VCaP (cell line): ENCODE measurements around the gene MIPEP.
"Not testable (repeated sequence)": the region's sequence is repeated elsewhere in the genome, so short reads cannot be mapped to it uniquely, and the experiment has no call there.

ENCODE experiments used
- H3K27ac ChIP-seq: fragments of 450-650 bp; 2 replicates; pipeline ENCODE4 v1.5.1; 2017
- CTCF ChIP-seq: fragments of 450-650 bp; conservative IDR thresholded peaks from 2 replicates; pipeline ENCODE4 v1.5.1; 2017; ENCODE audit warnings: mild to moderate bottlenecking, moderate library complexity

The MIPEP gene

GRCh38 chr13:23901365-23901764 is 12.2 kb upstream of the MIPEP start:
- no peak for TF ChIP-seq CTCF
- no peak overlapping the region for H3K27ac ChIP-seq

- TF ChIP-seq CTCF = peak; percentile 71
- no peak overlapping the region for H3K27ac ChIP-seq
These were observed 10.4 kb upstream of the MIPEP start for GRCh38 chr13:23899555-23899954.

- TF ChIP-seq CTCF = no peak
- no peak overlapping the region for H3K27ac ChIP-seq
These were observed 8.9 kb upstream of the MIPEP start for GRCh38 chr13:23898101-23898500.

DNA sequence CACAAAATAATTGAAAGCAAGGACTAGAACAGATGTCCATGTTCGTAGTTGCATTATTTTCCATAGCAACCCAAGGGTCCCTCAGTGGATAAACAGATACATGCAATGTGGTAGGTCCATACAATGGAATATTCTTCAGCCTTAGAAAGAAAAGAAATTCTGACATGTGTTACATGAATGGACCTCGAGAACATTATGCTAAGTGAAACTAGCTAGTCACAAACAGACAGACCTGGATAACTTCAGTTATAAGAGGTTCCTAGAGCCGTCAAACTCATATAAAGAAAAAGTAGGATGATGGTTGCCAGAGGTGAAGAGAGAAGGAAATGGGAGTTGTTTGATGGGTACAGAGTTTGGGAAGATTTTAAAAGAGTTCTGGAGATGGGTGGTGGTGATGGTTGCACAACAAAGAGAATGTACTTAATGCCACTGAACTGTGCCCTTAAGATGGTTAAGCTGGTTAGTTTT is 8.3 kb upstream of the MIPEP start, which contains the start of gene C1QTNF9B:
C1QTNF9B (minus strand) TSS at position 51 of the 468 bp plus-strand sequence.
- not testable (repeated sequence) for H3K27ac ChIP-seq

DNA sequence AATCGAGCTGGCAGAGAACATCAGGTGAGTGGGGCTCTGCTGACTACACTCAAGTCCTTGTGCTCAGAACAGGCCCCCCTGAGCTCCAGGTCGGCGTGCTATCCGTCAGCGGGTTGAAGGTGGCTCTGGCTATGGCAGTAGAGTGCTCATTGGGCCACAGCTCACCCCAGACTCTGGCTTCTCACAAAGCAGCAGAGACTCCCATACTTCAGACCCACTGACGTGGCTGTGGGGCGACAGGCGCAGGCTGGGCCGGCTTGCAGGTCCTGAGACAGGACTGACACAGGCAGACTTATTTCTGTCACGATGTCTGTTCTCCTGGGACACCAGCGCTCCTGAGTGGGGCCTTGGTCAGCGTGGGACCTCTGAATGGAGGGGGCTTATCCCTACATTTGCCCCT is 5.5 kb upstream of the MIPEP start:
- H3K27ac ChIP-seq = not testable (repeated sequence)

- not testable (repeated sequence) for H3K27ac ChIP-seq
These were observed 4.6 kb upstream of the MIPEP start for GRCh38 chr13:23893791-23894190.

- TF ChIP-seq CTCF = peak; percentile 70
- peak overlapping the region; percentile 61 for H3K27ac ChIP-seq
These were observed 711 bp upstream of the MIPEP start for GRCh38 chr13:23889615-23890607.

DNA sequence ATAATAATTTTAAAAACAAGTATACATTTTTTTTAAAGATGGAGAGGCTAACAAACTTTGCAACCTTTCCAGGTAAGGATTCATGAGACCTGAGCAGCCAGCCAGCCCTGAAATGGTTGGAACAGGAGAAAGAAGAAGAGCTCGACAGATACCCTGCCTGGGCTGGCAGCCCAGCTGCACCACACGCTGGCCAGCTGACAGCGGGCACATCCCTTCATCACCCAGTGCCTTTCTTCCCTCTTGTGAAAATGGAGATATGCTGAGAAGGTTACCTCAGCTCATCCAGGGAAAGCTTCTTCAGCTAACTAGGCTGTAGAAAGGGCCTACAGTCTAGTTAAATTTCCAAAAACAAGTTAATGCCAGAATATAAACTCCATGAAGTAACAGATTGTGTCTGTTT is 4.8 kb downstream of the MIPEP start:
- H3K27ac ChIP-seq = not testable (repeated sequence)

- TF ChIP-seq CTCF = no peak
- no peak overlapping the region for H3K27ac ChIP-seq
These were observed 5.9 kb downstream of the MIPEP start for GRCh38 chr13:23883255-23883654.

DNA sequence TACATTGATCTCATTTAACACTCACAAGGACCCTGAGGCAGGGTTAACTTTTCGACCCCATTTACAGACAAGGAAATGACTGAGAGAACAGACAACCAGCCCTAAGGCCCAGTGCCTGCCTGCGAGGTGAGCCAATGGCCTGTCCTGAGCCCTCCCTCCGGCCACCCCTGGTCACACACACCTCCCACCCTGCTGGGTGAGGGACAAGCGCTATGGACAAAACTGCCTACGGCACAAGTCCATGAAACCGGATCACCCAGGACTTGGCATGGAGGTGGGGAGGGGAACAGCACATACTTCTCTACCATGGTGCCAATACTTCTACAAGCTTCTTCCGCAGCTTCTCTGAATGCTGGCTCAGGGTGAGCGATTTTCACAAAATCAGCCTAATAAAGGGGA is 7.8 kb downstream of the MIPEP start:
- not testable (repeated sequence) for H3K27ac ChIP-seq

DNA sequence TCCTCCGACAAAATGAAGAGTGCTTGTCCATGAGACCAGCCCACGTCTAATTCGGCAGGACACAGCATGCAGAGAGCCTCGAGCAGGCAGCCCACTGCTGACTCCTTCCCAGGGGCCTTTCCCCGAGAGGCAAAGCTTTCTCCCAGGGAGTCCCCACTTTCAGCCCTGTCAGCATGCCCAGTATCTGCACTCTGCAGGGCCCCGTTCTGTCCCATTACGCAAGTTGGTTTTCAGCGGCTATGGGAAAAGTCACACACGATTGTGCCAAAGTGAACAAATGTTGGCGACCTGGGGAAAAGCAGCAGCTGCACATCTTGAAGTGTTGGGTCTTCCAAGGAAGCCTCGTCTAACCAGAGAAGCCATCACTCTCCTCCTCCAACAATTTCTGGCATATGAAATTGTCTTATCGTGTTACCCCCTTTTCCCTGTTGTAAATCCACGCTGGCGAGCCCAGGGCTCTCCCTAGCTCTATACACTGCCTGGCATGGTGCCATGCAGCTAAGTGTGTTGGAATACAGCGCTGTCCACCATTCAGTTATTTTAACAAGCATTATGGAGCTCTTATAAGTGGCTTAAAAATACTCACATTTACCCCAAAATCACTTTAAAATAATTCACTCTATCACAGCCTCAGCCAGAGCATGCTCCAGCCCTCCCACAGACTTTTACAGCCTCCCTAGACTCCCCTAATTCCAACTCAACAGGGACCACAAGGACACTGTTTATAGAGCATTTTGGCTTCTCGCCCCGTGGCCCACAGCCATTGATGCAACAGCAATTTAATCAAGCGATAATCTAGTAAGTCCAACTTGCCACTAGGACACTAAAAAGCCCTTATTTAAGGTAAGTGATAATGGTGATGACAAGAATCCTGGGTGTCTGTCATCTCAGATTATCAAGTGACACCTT is 8.5 kb downstream of the MIPEP start:
- H3K27ac ChIP-seq = not testable (repeated sequence)
